HEK293 (cell line): ENCODE data around the gene TNPO3.

Experiments
- CTCF ChIA-PET: fragments of 350-600 bp; formaldehyde crosslinking; extraction: SDS; loops from one replicate; lab custom pipeline; 2021; ENCODE audit warnings: antibody characterized with exemption; lab: Yijun Ruan, JAX
- POLR2A ChIA-PET: fragments of 300-600 bp; formaldehyde crosslinking; extraction: SDS; loops from one replicate; lab custom pipeline; 2020; ENCODE audit warnings: antibody characterized with exemption, inconsistent platforms; lab: Yijun Ruan, JAX
- H3K27ac ChIP-seq: fragments of 200-500 bp; sonication (Bioruptor generic); 2 replicates; pipeline ENCODE4 v1.5.1; 2014; ENCODE audit warnings: low read depth, low read length, control low read depth, inconsistent platforms; ENCODE audit errors: extremely low read depth
- H3K36me3 ChIP-seq, 2 experiments: fragments of 200-500 bp in 1 of 2; sonication (Bioruptor generic) in 1 of 2; 1 replicate in 1 of 2; 2 replicates in 1 of 2; pipeline ENCODE4 v1.5.1; 2014 to 2017; ENCODE audit warnings: inconsistent platforms in 2 of 2, low read length in 2 of 2; ENCODE audit not compliant: control insufficient read depth in 2 of 2, insufficient read depth in 1 of 2
- H3K4me1 ChIP-seq: fragments of 200-500 bp; sonication (Bioruptor generic); 2 replicates; pipeline ENCODE4 v1.5.1; 2014; ENCODE audit warnings: mild to moderate bottlenecking, low read length, inconsistent platforms; ENCODE audit not compliant: control insufficient read depth, insufficient read depth
- H3K4me3 ChIP-seq: 2 replicates; pipeline ENCODE4 v1.5.1; 2011; ENCODE audit warnings: low read depth, mild to moderate bottlenecking, control low read depth, low read length, moderate library complexity
- H3K9me3 ChIP-seq: fragments of 200-500 bp; sonication (Bioruptor generic); 2 replicates; pipeline ENCODE4 v1.5.1; 2014; ENCODE audit warnings: low read depth, low read length, inconsistent platforms; ENCODE audit not compliant: control insufficient read depth, insufficient read depth
- KLF7 ChIP-seq: fragments of 450-650 bp; formaldehyde crosslinking; IDR thresholded peaks from 2 replicates; pipeline ENCODE4 v1.5.1; 2016; ENCODE audit warnings: missing biosample characterization, missing genetic modification characterization, borderline replicate concordance
- OSR2 ChIP-seq: fragments of 450-650 bp; formaldehyde crosslinking; IDR thresholded peaks from 2 replicates; pipeline ENCODE4 v1.5.1; 2016; ENCODE audit warnings: missing biosample characterization, missing genetic modification characterization
- OVOL3 ChIP-seq: fragments of 450-650 bp; formaldehyde crosslinking; IDR thresholded peaks from 2 replicates; pipeline ENCODE4 v1.5.1; 2016; ENCODE audit warnings: missing biosample characterization, missing genetic modification characterization
- ZBTB48 ChIP-seq: fragments of 450-650 bp; formaldehyde crosslinking; IDR thresholded peaks from 2 replicates; pipeline ENCODE4 v1.5.1; 2016; ENCODE audit warnings: missing biosample characterization, missing genetic modification characterization
- ZNF121 ChIP-seq: fragments of 450-650 bp; formaldehyde crosslinking; IDR thresholded peaks from 2 replicates; pipeline ENCODE4 v1.5.1; 2016; ENCODE audit warnings: missing biosample characterization, missing genetic modification characterization
- ZNF184 ChIP-seq: fragments of 450-650 bp; IDR thresholded peaks from 2 replicates; pipeline ENCODE4 v1.5.1; 2018; ENCODE audit warnings: missing biosample characterization, mild to moderate bottlenecking, missing genetic modification characterization
- ZNF335 ChIP-seq: fragments of 450-650 bp; formaldehyde crosslinking; conservative IDR thresholded peaks from 2 replicates; pipeline ENCODE4 v1.5.1; 2016; ENCODE audit warnings: missing biosample characterization, missing genetic modification characterization
- ZNF501 ChIP-seq: fragments of 450-650 bp; formaldehyde crosslinking; IDR thresholded peaks from 2 replicates; pipeline ENCODE4 v1.5.1; 2016; ENCODE audit warnings: missing biosample characterization, missing genetic modification characterization
- ZNF529 ChIP-seq: fragments of 450-650 bp; formaldehyde crosslinking; IDR thresholded peaks from 2 replicates; pipeline ENCODE4 v1.5.1; 2017; ENCODE audit warnings: missing genetic modification characterization, missing biosample characterization; ENCODE audit not compliant: insufficient replicate concordance
- ZNF658 ChIP-seq: fragments of 450-650 bp; formaldehyde crosslinking; IDR thresholded peaks from 2 replicates; pipeline ENCODE4; 2016; ENCODE audit warnings: missing biosample characterization, missing genetic modification characterization
- ZNF701 ChIP-seq: fragments of 450-650 bp; formaldehyde crosslinking; IDR thresholded peaks from 2 replicates; pipeline ENCODE4 v1.5.1; 2016; ENCODE audit warnings: missing biosample characterization, missing genetic modification characterization
- ZNF768 ChIP-seq: fragments of 450-650 bp; formaldehyde crosslinking; IDR thresholded peaks from 2 replicates; pipeline ENCODE4 v1.5.1; 2018; ENCODE audit warnings: missing biosample characterization, mild to moderate bottlenecking, missing genetic modification characterization
- ZNF791 ChIP-seq: fragments of 450-650 bp; formaldehyde crosslinking; IDR thresholded peaks from 2 replicates; pipeline ENCODE4 v1.5.1; 2016; ENCODE audit warnings: missing biosample characterization, missing genetic modification characterization
- TF ChIP-seq, protein P1 (sequence below): fragments of 450-650 bp; IDR thresholded peaks from 2 replicates; pipeline ENCODE4 v1.5.1; 2018; ENCODE audit warnings: missing biosample characterization, mild to moderate bottlenecking, missing genetic modification characterization
- TF ChIP-seq, protein P2 (sequence below): fragments of 450-650 bp; formaldehyde crosslinking; IDR thresholded peaks from 2 replicates; pipeline ENCODE4 v1.5.1; 2016; ENCODE audit warnings: missing biosample characterization, missing genetic modification characterization, low read depth
- TF ChIP-seq, protein P3 (sequence below): fragments of 450-650 bp; formaldehyde crosslinking; IDR thresholded peaks from 2 replicates; pipeline ENCODE4; 2016; ENCODE audit warnings: missing biosample characterization, missing genetic modification characterization
- TF ChIP-seq, protein P4 (sequence below): fragments of 450-650 bp; formaldehyde crosslinking; IDR thresholded peaks from 2 replicates; pipeline ENCODE4 v1.5.1; 2016; ENCODE audit warnings: missing biosample characterization, missing genetic modification characterization, borderline replicate concordance

The TNPO3 gene

DNA sequence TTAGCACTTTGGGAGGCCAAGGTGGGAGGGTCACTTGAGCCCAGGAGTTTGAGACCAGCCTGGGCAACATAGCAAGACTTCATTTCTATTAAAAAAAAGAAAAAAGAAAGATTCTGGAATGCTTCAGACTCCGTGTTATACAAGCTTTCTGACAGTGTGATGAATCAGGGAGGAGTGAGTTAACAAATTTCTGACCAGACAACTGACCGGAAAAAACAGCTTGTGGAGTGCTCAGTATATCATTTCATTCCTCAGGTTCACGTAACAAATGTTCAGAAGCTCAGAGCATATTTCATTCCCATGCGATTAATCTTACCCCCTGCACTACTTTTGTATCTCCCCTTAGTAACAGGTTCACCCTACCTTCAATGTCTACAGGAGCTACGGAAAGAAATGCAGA, 28.6 kb upstream of the TNPO3 start:
- POLR2A ChIA-PET = no interaction called here
- TF ChIP-seq ZNF791 (tag by site-specific recombination) (no peak), OSR2 (tag by site-specific recombination) (no peak), ZNF335 (tag by site-specific recombination) (no peak), ZNF768 (tag by site-specific recombination) (no peak), ZNF529 (no peak), ZNF701 (tag by site-specific recombination) (no peak), ZNF658 (tag by site-specific recombination) (no peak), OVOL3 (tag by site-specific recombination) (no peak), ZNF501 (tag by site-specific recombination) (no peak), KLF7 (tag by site-specific recombination) (no peak), ZNF184 (tag by site-specific recombination) (no peak)
- TF ChIP-seq, protein P1, sequence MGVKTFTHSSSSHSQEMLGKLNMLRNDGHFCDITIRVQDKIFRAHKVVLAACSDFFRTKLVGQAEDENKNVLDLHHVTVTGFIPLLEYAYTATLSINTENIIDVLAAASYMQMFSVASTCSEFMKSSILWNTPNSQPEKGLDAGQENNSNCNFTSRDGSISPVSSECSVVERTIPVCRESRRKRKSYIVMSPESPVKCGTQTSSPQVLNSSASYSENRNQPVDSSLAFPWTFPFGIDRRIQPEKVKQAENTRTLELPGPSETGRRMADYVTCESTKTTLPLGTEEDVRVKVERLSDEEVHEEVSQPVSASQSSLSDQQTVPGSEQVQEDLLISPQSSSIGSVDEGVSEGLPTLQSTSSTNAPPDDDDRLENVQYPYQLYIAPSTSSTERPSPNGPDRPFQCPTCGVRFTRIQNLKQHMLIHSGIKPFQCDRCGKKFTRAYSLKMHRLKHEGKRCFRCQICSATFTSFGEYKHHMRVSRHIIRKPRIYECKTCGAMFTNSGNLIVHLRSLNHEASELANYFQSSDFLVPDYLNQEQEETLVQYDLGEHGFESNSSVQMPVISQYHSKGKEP = no peak
- TF ChIP-seq, protein P2, sequence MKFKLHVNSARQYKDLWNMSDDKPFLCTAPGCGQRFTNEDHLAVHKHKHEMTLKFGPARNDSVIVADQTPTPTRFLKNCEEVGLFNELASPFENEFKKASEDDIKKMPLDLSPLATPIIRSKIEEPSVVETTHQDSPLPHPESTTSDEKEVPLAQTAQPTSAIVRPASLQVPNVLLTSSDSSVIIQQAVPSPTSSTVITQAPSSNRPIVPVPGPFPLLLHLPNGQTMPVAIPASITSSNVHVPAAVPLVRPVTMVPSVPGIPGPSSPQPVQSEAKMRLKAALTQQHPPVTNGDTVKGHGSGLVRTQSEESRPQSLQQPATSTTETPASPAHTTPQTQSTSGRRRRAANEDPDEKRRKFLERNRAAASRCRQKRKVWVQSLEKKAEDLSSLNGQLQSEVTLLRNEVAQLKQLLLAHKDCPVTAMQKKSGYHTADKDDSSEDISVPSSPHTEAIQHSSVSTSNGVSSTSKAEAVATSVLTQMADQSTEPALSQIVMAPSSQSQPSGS (tag by site-specific recombination) = no peak
- TF ChIP-seq, protein P3, sequence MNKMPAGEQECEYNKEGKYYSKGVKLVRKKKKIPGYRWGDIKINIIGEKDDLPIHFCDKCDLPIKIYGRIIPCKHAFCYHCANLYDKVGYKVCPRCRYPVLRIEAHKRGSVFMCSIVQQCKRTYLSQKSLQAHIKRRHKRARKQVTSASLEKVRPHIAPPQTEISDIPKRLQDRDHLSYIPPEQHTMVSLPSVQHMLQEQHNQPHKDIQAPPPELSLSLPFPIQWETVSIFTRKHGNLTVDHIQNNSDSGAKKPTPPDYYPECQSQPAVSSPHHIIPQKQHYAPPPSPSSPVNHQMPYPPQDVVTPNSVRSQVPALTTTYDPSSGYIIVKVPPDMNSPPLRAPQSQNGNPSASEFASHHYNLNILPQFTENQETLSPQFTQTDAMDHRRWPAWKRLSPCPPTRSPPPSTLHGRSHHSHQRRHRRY (tag by site-specific recombination) = no peak
- TF ChIP-seq, protein P4, sequence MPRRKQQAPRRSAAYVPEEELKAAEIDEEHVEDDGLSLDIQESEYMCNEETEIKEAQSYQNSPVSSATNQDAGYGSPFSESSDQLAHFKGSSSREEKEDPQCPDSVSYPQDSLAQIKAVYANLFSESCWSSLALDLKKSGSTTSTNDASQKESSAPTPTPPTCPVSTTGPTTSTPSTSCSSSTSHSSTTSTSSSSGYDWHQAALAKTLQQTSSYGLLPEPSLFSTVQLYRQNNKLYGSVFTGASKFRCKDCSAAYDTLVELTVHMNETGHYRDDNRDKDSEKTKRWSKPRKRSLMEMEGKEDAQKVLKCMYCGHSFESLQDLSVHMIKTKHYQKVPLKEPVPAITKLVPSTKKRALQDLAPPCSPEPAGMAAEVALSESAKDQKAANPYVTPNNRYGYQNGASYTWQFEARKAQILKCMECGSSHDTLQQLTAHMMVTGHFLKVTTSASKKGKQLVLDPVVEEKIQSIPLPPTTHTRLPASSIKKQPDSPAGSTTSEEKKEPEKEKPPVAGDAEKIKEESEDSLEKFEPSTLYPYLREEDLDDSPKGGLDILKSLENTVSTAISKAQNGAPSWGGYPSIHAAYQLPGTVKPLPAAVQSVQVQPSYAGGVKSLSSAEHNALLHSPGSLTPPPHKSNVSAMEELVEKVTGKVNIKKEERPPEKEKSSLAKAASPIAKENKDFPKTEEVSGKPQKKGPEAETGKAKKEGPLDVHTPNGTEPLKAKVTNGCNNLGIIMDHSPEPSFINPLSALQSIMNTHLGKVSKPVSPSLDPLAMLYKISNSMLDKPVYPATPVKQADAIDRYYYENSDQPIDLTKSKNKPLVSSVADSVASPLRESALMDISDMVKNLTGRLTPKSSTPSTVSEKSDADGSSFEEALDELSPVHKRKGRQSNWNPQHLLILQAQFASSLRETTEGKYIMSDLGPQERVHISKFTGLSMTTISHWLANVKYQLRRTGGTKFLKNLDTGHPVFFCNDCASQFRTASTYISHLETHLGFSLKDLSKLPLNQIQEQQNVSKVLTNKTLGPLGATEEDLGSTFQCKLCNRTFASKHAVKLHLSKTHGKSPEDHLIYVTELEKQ (tag by site-specific recombination) = no peak
- TF ChIP-seq, all 188 proteins: peak for 0
- Histone ChIP-seq H3K9me3 (no peaks in the 10 kb centered on the region), H3K36me3 (no peaks in the 10 kb centered on the region), H3K4me3 (no peak overlapping the region), H3K27ac (no peak overlapping the region), H3K4me1 (no peaks in the 10 kb centered on the region)
- CTCF ChIA-PET = interaction anchor here (0.6 to 1.1 kb wide), 2 partner anchors 30 to 141 kb away, joined by 3 to 6 read pairs; no protein-coding TSS in a partner anchor

DNA sequence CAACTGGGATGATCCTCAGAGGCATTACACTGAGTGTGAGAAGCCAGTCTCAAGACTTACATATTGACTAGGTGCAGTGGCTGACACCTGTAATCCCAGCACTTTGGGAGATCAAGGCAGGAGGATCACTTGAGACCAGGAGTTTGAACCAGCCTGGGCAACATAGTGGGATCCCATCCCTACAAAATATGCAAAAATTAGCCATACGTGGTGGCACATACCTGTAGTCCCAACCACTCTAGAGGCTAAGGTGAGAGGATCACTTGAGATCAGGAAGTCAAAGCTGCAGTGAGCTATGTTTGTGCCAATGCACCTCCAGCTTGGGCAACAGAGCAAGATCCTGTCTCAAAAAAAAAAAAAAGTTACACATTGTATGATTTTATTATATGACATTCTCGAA, 23.5 kb upstream of the TNPO3 start:
- TF ChIP-seq ZNF121 (tag by site-specific recombination) (peak; percentile 86), ZBTB48 (no peak)
- TF ChIP-seq, all 188 proteins: peak for 1
- H3K9me3 ChIP-seq = no peaks in the 10 kb centered on the region
- ChIA-PET POLR2A (no interaction called here), CTCF (interaction anchor here (4.8 kb wide), 1 partner anchor 13 kb away, joined by 18 read pairs; no protein-coding TSS in a partner anchor)
- no peaks in the 10 kb centered on the region for H3K36me3 ChIP-seq
- no peaks in the 10 kb centered on the region for H3K4me1 ChIP-seq
- no peak overlapping the region for H3K4me3 ChIP-seq
- H3K27ac ChIP-seq = no peak overlapping the region
